GM18870 (cell line): Measurements from ENCODE around the gene DMRTB1.
"Not testable (repeated sequence)": the region's sequence is repeated elsewhere in the genome, so short reads cannot be mapped to it uniquely, and the experiment has no call there.

Source experiments
- ATAC-seq: cut with Tn5 transposase; IDR thresholded peaks from one replicate; pipeline ENCODE4 v1.9.1; 2021; ENCODE audit warnings: moderate library complexity; ENCODE audit not compliant: unreplicated experiment

The DMRTB1 gene

GRCh38 chr1:53434405-53435007, 24.7 kb upstream of the DMRTB1 start:
- not testable (repeated sequence) for ATAC-seq

DNA sequence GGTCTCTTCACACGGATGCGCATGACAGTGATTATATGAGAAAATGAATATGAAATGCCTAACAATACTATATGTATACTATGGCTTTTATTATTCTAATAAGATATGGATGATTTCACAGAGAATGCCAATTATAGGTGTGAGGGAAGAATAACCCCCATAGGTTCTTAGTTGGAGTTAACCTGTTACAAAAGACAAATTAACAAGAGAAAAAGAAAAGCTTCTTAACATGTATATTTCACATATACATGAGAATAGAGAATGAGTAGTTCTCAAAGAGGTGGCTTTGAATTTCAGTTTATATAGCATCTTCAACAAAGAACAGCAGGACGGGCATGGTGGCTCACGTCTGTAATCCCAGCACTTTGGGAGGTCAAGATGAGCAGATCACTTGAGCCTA, 24.0 kb upstream of the DMRTB1 start:
- ATAC-seq, result no peak

- no peak for ATAC-seq
These were observed 20.5 kb upstream of the DMRTB1 start for GRCh38 chr1:53438427-53439336.

- ATAC-seq, result no peak
These were observed 19.6 kb upstream of the DMRTB1 start for GRCh38 chr1:53439337-53440207.

DNA sequence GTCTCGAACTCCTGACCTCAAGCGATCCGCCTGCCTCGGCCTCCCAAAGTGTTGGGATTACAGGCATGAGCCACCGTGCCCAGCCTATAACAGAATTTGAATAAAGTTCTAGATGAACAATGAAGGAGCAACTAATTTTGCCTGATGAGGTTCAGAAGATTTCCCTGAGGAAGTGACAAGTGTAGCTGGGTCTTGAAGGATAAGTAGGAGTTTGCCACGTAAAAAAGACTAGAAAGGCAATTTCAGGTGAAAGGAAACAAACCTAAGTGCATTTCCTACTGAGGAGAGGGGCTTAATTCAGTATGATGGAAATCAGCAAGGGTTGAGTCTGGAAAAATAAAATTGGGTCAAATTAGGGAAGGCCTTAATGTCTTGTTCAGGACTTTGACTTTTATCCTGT, 18.6 kb upstream of the DMRTB1 start:
- ATAC-seq, result no peak

DNA sequence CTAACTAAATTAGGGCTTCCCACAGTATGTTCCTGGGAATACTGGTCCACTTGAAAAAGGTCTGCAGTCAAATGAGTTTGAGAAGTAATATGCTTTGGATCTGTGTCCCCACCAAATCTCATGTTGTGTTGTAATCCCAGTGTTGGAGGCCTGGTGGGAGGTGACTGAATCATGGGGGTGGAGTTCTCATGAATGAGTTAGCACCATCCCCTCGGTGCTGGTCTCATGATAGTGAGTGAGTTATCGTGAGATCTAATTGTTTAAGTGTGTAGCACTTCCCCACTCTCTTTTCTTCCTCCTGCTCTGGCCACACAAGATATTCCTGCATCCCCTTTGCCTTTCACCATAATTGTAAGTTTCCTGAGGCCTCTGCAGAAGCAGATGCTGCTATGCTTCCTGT, 16.9 kb upstream of the DMRTB1 start:
- no peak for ATAC-seq

GRCh38 chr1:53446051-53446450, 13.1 kb upstream of the DMRTB1 start:
- ATAC-seq, result no peak

GRCh38 chr1:53447413-53447812, 11.8 kb upstream of the DMRTB1 start:
- ATAC-seq, result no peak

DNA sequence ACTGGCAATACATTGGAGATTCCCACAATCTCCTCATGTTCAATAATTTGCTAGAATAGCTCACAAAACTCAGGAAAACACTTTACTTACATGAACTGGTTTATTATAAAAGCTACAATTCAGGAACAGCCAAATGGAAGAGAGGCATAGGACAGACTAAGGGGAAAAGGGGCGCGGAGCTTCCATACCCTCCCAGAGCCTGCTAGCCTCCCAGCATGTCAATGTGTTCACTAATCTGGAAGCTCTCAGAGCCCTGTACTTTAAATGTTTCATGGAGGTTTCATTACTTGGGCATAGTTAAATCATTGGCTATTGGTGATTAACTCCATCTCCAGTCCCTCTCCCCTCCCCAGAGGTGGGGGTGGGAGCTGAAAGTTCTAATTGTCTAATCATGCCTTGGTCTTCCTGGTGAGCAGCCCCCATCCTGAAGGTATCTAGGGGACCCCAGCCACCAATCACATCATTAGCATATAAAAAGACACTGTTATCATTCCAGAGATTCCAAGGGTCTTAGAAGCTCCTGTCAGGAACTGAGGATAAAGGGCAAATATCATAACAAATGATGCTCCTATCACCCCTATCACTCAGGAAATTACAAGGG, 10.9 kb upstream of the DMRTB1 start:
- ATAC-seq, result no peak

DNA sequence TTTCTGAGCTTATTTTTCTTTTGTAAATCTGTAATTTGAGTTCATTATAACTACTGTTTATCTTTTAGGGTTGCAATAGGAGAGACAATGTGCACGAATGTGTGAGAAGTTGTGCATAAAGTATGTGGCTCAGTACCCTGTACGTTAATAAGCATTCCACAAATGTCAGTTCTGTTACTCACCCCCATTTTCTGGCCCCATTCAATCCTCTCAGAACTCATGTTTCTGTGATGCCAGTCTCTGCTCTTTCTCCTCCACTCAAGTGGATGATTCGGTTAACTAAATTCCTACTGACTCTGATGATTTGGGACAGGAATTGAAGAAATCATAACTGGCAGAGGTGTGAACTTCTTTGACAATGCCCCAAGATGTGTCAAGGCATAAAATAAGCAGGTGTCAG, 10.2 kb upstream of the DMRTB1 start:
- ATAC-seq, result no peak

- ATAC-seq, result no peak
These were observed 9.5 kb upstream of the DMRTB1 start for GRCh38 chr1:53449693-53450092.

GRCh38 chr1:53450225-53450624, 9.0 kb upstream of the DMRTB1 start:
- ATAC-seq, result no peak

GRCh38 chr1:53454019-53454418, 5.2 kb upstream of the DMRTB1 start:
- ATAC-seq, result no peak

DNA sequence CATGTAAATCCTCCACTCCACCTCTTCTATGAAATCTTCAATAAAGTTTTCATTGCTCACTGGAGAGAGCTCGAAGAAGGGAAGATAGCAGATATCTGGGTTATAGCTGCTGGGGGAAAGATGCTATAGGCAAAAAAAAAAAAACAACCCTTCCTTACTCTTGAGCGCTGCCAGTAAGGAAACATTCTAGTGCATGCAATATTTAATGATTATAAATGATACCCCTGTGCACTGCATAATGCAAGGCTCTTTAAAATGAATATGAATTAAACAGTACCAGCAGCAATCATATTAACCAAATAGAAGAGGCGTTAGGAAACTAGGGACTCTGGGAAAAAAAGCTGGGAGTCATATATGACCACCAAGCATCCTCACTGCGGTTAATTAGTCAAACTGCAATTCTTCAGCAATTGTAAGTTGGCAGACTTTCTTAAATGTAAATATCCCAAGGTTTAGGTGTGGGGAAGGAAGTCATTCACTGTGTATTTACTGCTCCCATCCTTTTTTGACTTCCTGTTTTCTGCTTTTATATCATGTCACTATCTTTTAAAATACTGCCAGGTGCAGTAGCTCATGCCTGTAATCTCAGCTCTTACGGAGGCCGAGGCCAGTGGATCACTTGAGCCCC, 3.7 kb upstream of the DMRTB1 start:
- ATAC-seq, result no peak

- no peak for ATAC-seq
These were observed 565 bp upstream of the DMRTB1 start for GRCh38 chr1:53458634-53459033.

- ATAC-seq, result no peak
These were observed 1.0 kb downstream of the DMRTB1 start for GRCh38 chr1:53460211-53460634.

DNA sequence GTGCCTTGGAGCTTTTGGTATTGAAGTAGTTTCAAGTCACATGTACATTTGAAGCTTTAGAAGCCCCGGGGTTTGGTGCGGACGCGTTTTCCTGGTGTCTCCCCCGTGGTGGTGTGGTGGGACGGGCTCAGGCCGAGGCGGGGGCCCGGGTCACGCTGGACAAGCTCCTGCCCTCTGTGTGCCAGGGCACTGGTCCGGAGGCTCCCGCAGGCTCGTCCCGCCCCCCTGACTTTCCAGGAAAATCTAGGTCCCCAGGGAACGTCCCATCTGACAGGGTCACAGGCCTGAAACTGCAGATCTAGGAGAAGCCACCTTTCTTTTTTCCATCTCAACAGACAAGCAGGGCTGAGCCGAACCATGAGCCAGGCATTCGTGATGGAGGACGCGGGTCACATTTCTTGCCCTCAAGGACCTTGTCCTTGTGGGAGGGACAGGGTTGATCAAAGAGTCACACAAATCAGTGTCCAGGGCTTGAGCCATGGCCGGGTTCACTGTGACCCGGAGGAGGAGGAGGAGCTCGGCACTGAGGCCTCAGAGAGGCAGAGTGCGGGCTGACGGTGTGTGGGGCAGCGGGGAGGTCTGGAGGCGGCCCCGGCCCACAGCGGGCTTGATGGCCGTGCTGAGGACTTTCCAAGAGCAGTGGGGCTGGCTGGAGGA, 1.6 kb downstream of the DMRTB1 start:
- no peak for ATAC-seq

DNA sequence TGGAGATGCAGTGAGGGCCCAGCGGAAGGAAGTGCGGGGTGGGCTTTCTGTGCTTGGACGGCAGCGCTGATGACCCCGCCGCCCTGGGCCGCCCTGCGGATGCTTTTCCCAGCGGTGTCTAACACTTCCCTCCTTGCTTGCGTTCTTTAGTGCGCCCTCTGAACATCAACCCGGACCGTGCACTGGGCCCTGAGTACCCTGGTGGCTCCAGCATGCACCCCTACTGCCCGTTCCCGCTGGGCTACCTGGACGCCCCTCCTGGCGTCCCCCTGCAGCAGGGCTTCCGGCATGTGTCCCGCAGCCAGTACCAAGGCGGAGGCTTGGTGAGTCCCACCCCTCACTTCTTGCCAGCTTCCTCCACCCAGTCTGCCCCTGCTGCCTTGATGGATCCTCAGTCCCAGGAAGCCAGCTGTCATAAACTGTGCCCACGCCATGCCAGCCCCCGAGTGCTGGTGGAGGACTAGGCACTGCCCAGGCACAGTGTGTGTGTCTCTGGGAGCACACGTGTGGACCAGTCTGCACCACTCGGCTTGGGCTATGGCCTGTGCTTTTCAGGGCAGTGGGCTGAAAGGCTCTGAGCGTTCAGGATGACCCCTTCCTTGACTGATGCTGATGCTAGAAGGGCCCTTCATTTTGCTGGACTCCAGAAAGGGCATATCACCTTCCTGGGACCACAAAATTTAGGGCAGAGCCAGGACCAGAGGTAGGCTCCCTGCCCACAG, 2.3 kb downstream of the DMRTB1 start:
- no peak for ATAC-seq

DNA sequence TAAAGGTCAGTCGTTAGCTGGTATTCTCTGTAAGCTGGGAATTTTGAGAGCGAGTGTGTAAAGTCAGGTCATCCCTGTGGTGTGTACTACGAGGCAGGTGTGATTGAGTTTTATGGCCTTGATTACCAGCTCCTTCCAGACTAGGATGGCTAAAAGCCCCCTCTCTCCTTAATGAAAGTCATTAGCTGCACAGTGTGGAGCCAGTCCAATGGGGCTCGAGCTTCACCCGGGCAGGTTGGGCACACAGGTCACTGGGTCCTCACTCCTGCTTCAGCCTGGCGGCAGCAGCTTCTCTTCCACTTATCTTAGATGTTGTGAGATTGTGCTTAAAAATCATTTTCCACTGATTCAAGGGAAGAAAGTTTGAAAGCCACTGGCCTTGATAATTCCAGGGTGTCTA, 3.0 kb downstream of the DMRTB1 start:
- ATAC-seq, result no peak
